Renal cortical epithelial cell (primary cell): ENCODE results near the gene ZNF664. TPM values are rescaled to one million over a fixed set of nuclear protein-coding genes. Genes with fewer than 3 reads are reported as not detected.

Source experiments
- DNase-seq: peaks from one replicate; pipeline ENCODE4 v3.0.0-alpha.2; 2011; ENCODE audit warnings: low read depth
- total RNA-seq: library from RNA; depleted of rRNA; stranded (reverse); fragments of >200 nt; gene quantifications from 2 replicates; pipeline ENCODE4 v1.2.3, GENCODE V29; 2014

The ZNF664 gene
- total RNA-seq, 1 donor from 2014 or later, result 106 TPM

GRCh38 chr12:124032265-124032886 is 59.4 kb downstream of the ZNF664 start:
- peak; percentile 39 for DNase-seq

GRCh38 chr12:124033859-124034258 is 60.8 kb downstream of the ZNF664 start:
- DNase-seq, result no peak

GRCh38 chr12:124034297-124034696 is 61.3 kb downstream of the ZNF664 start:
- DNase-seq, result no peak

GRCh38 chr12:124035163-124035562 is 62.1 kb downstream of the ZNF664 start:
- no peak for DNase-seq

- no peak for DNase-seq
Observed at GRCh38 chr12:124036171-124036598, 63.2 kb downstream of the ZNF664 start.

- DNase-seq, result peak; percentile 27
Observed at GRCh38 chr12:124036657-124037109, 63.7 kb downstream of the ZNF664 start.

- no peak for DNase-seq
Observed at GRCh38 chr12:124037331-124037730, 64.3 kb downstream of the ZNF664 start.

- DNase-seq, result peak; percentile 79
Observed at GRCh38 chr12:124039276-124039675, 66.3 kb downstream of the ZNF664 start.

GRCh38 chr12:124040291-124040690 is 67.3 kb downstream of the ZNF664 start:
- DNase-seq, result no peak

- no peak for DNase-seq
Observed at GRCh38 chr12:124040737-124041136, 67.7 kb downstream of the ZNF664 start.

- no peak for DNase-seq
Observed at GRCh38 chr12:124041907-124042306, 68.9 kb downstream of the ZNF664 start.

GRCh38 chr12:124044021-124044420 is 71.0 kb downstream of the ZNF664 start:
- DNase-seq, result no peak

GRCh38 chr12:124044809-124045321 is 71.8 kb downstream of the ZNF664 start:
- DNase-seq, result no peak

- DNase-seq, result no peak
Observed at GRCh38 chr12:124045671-124046455, 72.8 kb downstream of the ZNF664 start.

GRCh38 chr12:124046456-124046740 is 73.4 kb downstream of the ZNF664 start:
- DNase-seq, result peak; percentile 18

GRCh38 chr12:124047045-124047566 is 74.1 kb downstream of the ZNF664 start:
- no peak for DNase-seq

GRCh38 chr12:124049451-124050094 is 76.6 kb downstream of the ZNF664 start:
- DNase-seq, result peak; percentile 66

GRCh38 chr12:124053851-124054250 is 80.8 kb downstream of the ZNF664 start:
- peak; percentile 72 for DNase-seq

- DNase-seq, result no peak
Observed at GRCh38 chr12:124055066-124055465, 82.1 kb downstream of the ZNF664 start.

- no peak for DNase-seq
Observed at GRCh38 chr12:124057691-124058090, 84.7 kb downstream of the ZNF664 start.

- no peak for DNase-seq
Observed at GRCh38 chr12:124059752-124060151, 86.7 kb downstream of the ZNF664 start.
